ENCODE results near the gene KCNC3. TPM values are rescaled to one million over a fixed set of nuclear protein-coding genes. Genes with fewer than 3 reads are reported as not detected.
"Not testable (repeated sequence)": the region's sequence is repeated elsewhere in the genome, so short reads cannot be mapped to it uniquely, and the experiment has no call there.

The KCNC3 gene
- total and polyA plus RNA-seq, 12 donors = 0.88 to 4.0 (median 2.3) TPM

- ATAC-seq = peak; percentile 77 to 89 (median 80)
- TF ChIP-seq CTCF (IDR thresholded peaks at IDR 0.05) = peak; percentile 83 to 94 (median 87)
- peak; percentile 75 to 79 for DNase-seq
- no peaks in the 10 kb centered on the region for H3K27me3 ChIP-seq
- peaks cover 0 to 16% (median 8%) of the 10 kb centered on the region in 9 donors for H3K4me1 ChIP-seq
- H3K4me3 ChIP-seq = peak overlapping the region; percentile 35 to 67 (median 58)
- H3K36me3 ChIP-seq = no peaks in the 10 kb centered on the region
- WGBS, 2 donors = 9 to 10% methylated on average over 54 of the region's 54 CpGs
- peak overlapping the region in 9 of 10 donors; percentile 77 to 88 (median 84) for H3K27ac ChIP-seq
- intact Hi-C loops (cut with DNase I) = loop anchor here in 6 of 10 donors (1.0 to 5.0 kb wide), 6 partner anchors 60 to 565 kb away; partner anchors contain the start of gene SPIB (in 2 of the 6)
- no peaks in the 10 kb centered on the region for H3K9me3 ChIP-seq
Observed at GRCh38 chr19:50357178-50358100, 28.3 kb upstream of the KCNC3 start.

GRCh38 chr19:50356691-50357177, 27.6 kb upstream of the KCNC3 start:
- WGBS, 2 donors = 32 to 40% methylated on average over 13 of the region's 13 CpGs
- Histone ChIP-seq H3K4me3 (peak overlapping the region in 5 of 10 donors; percentile 55 to 63 (median 59)), H3K27me3 (no peaks in the 10 kb centered on the region)

GRCh38 chr19:50353487-50353880, 24.3 kb upstream of the KCNC3 start:
- peaks cover 0 to 18% (median 4%) of the 10 kb centered on the region in 9 donors for H3K4me1 ChIP-seq
- H3K27me3 ChIP-seq; intact Hi-C loops (cut with DNase I); H3K9me3 ChIP-seq; DNase-seq; H3K27ac ChIP-seq; ATAC-seq; H3K4me3 ChIP-seq; H3K36me3 ChIP-seq: not testable (repeated sequence)
- 87 to 95% methylated on average over 7 of the region's 7 CpGs for WGBS, 2 donors

More at GRCh38 chr19:50356691-50357177, 27.6 kb upstream of the KCNC3 start:
- ATAC-seq = no peak
- intact Hi-C loops (cut with DNase I) = loop anchor here in 6 of 10 donors (1.0 to 5.0 kb wide), 6 partner anchors 61 to 566 kb away; partner anchors contain the start of gene SPIB (in 2 of the 6)
- TF ChIP-seq CTCF (IDR thresholded peaks at IDR 0.05) = no peak
- H3K9me3 ChIP-seq = no peaks in the 10 kb centered on the region
- H3K36me3 ChIP-seq = no peaks in the 10 kb centered on the region
- DNase-seq = no peak
- peak overlapping the region in 2 of 10 donors; percentile 85 for H3K27ac ChIP-seq
- H3K4me1 ChIP-seq = peaks cover 0 to 16% (median 8%) of the 10 kb centered on the region in 9 donors

GRCh38 chr19:50352242-50352641, 23.1 kb upstream of the KCNC3 start:
- ATAC-seq (no peak), DNase-seq (no peak)
- no peaks in the 10 kb centered on the region for H3K27me3 ChIP-seq
- no peaks in the 10 kb centered on the region for H3K36me3 ChIP-seq
- peaks cover 0 to 6% (median 0%) of the 10 kb centered on the region in 9 donors for H3K4me1 ChIP-seq
- TF ChIP-seq CTCF (IDR thresholded peaks at IDR 0.05) = no peak
- H3K27ac ChIP-seq = no peak overlapping the region
- no peaks in the 10 kb centered on the region for H3K9me3 ChIP-seq
- intact Hi-C loops (cut with DNase I) = no loop called here
- H3K4me3 ChIP-seq = no peak overlapping the region
- WGBS, 2 donors = 52 to 61% methylated on average over 4 of the region's 4 CpGs

All from heart right ventricle (tissue), 16 donors.